Endothelial cell of umbilical vein (primary cell): ENCODE measurements around the gene SPOPL. TPM values are rescaled to one million over a fixed set of nuclear protein-coding genes. Genes with fewer than 3 reads are reported as not detected.

Source experiments
- BruUV-seq: library from RNA; stranded (reverse); fragments of 400-500 nt; replicated peaks from 2 replicates; lab custom pipeline; 2021; lab: Mats Ljungman, UMichigan
- CTCF ChIA-PET: fragments of 300-600, 350-600 bp; sonication (Branson Sonifier 250); formaldehyde crosslinking; loops from one replicate; lab custom pipeline; 2021; ENCODE audit warnings: antibody characterized with exemption, inconsistent platforms; lab: Charles Lee
- POLR2A ChIA-PET: fragments of 300-600, 350-600 bp; sonication (Branson Sonifier 250); formaldehyde crosslinking; loops from one replicate; lab custom pipeline; 2021; ENCODE audit warnings: antibody characterized with exemption, inconsistent platforms; lab: Charles Lee
- DNase-seq: peaks from one replicate; pipeline ENCODE4 v3.0.0-alpha.2; 2011; ENCODE audit warnings: low read depth, low spot score
- FAIRE-seq: peaks from 2 replicates; lab custom pipeline; 2011; peaks lifted over from hg19 to GRCh38; lab: Jason Lieb, UNC
- H2AFZ ChIP-seq: 2 replicates; pipeline ENCODE4 v1.6.0; 2012; ENCODE audit warnings: low read depth, low read length, control low read depth, inconsistent platforms
- H3K27ac ChIP-seq: 2 replicates; pipeline ENCODE4 v1.5.1; 2011; ENCODE audit warnings: low read depth, mild to moderate bottlenecking, control low read depth, low read length, moderate library complexity; ENCODE audit not compliant: insufficient read depth
- H3K27me3 ChIP-seq, 2 experiments: 2 replicates each; pipeline versions ENCODE4 v1.6.0 to v1.6.1; 2011; ENCODE audit warnings: low read length in 2 of 2, mixed read lengths in 1 of 2; ENCODE audit not compliant: control insufficient read depth in 2 of 2, insufficient read depth in 2 of 2
- H3K36me3 ChIP-seq, 2 experiments: 2 replicates in 1 of 2; 3 replicates in 1 of 2; pipeline ENCODE4 v1.5.1; 2011; ENCODE audit warnings: low read length in 2 of 2, mild to moderate bottlenecking in 1 of 2, moderate library complexity in 1 of 2; ENCODE audit not compliant: control insufficient read depth in 2 of 2, insufficient read depth in 2 of 2; ENCODE audit errors: extremely low read depth in 1 of 2
- H3K4me1 ChIP-seq: 3 replicates; pipeline ENCODE4 v1.5.1; 2011; ENCODE audit warnings: mild to moderate bottlenecking, low read length; ENCODE audit not compliant: control insufficient read depth, insufficient read depth; ENCODE audit errors: extremely low read depth
- H3K4me2 ChIP-seq: 2 replicates; pipeline ENCODE4 v1.6.1; 2011; ENCODE audit warnings: low read length, control low read depth, mixed read lengths; ENCODE audit not compliant: insufficient read depth
- H3K4me3 ChIP-seq, 3 experiments: fragments of 200-600 bp in 1 of 3; sonication (generic), shearing (Covaris generic) in 1 of 3; replicated peaks in 1 of 3; 2 replicates each; pipeline ENCODE4 v1.5.1; 2011 to 2016; ENCODE audit warnings: control low read depth in 3 of 3, low read length in 3 of 3, mild to moderate bottlenecking in 2 of 3, inconsistent platforms in 1 of 3, low read depth in 1 of 3, moderate library complexity in 1 of 3; ENCODE audit not compliant: insufficient read depth in 1 of 3
- H3K79me2 ChIP-seq: 2 replicates; pipeline ENCODE4 v1.6.0; 2012; ENCODE audit warnings: low read length, inconsistent platforms; ENCODE audit not compliant: control insufficient read depth, insufficient read depth
- H3K9ac ChIP-seq: replicated peaks from 2 replicates; pipeline ENCODE3; 2011; ENCODE audit warnings: low read length, control low read depth; ENCODE audit not compliant: insufficient read depth; ENCODE audit errors: extremely low read depth
- H3K9me1 ChIP-seq: replicated peaks from 3 replicates; pipeline ENCODE4 v1.6.0; 2011; ENCODE audit warnings: mild to moderate bottlenecking, low read length; ENCODE audit not compliant: control insufficient read depth, insufficient read depth; ENCODE audit errors: extremely low read depth
- H3K9me3 ChIP-seq: replicated peaks from 2 replicates; pipeline ENCODE4 v1.5.1; 2012; ENCODE audit warnings: low read length, inconsistent platforms; ENCODE audit not compliant: control insufficient read depth, insufficient read depth
- H4K20me1 ChIP-seq: replicated peaks from 2 replicates; pipeline ENCODE3; 2011; ENCODE audit warnings: mild to moderate bottlenecking, low read length; ENCODE audit not compliant: control insufficient read depth, insufficient read depth; ENCODE audit errors: extremely low read depth
- CTCF ChIP-seq, 2 donors: IDR thresholded peaks; 1 replicate in 1 of 2; 2 replicates in 1 of 2; pipeline ENCODE4 v1.5.1; 2011; ENCODE audit warnings: low read length in 2 of 2, mild to moderate bottlenecking in 2 of 2, moderate library complexity in 2 of 2, control low read depth in 1 of 2, inconsistent platforms in 1 of 2, low read depth in 1 of 2; ENCODE audit not compliant: insufficient read depth in 1 of 2; ENCODE audit errors: extremely low read depth in 1 of 2
- EZH2 ChIP-seq: IDR thresholded peaks from 2 replicates; pipeline ENCODE4 v1.6.1; 2012; ENCODE audit warnings: borderline replicate concordance, low read depth, mild to moderate bottlenecking, moderate library complexity, low read length, inconsistent platforms; ENCODE audit not compliant: severe bottlenecking
- FOS ChIP-seq: IDR thresholded peaks from 2 replicates; pipeline ENCODE4 v1.6.1; 2011; ENCODE audit warnings: mild to moderate bottlenecking, low read length, moderate library complexity, borderline replicate concordance; ENCODE audit not compliant: insufficient read depth
- GATA2 ChIP-seq: IDR thresholded peaks from 2 replicates; pipeline ENCODE4 v1.7.0; 2011; ENCODE audit warnings: low read depth, mild to moderate bottlenecking, moderate library complexity, mixed read lengths, low read length; ENCODE audit not compliant: insufficient read length, insufficient read depth
- JUN ChIP-seq: IDR thresholded peaks from 2 replicates; pipeline ENCODE4 v1.6.1; 2011; ENCODE audit warnings: borderline replicate concordance, low read depth; ENCODE audit not compliant: insufficient read length, insufficient read depth
- MAX ChIP-seq: IDR thresholded peaks from 2 replicates; pipeline ENCODE4 v1.6.1; 2011; ENCODE audit not compliant: insufficient read depth, insufficient read length
- MYC ChIP-seq: IDR thresholded peaks from one replicate; pipeline ENCODE4 v1.6.1; 2011; ENCODE audit warnings: mild to moderate bottlenecking, low read depth, low read length
- POLR2A ChIP-seq: IDR thresholded peaks from 2 replicates; pipeline ENCODE4 v1.6.1; 2012; ENCODE audit warnings: low read depth, mild to moderate bottlenecking, control low read depth, low read length
- POLR2AphosphoS5 ChIP-seq: IDR thresholded peaks from 2 replicates; pipeline ENCODE4 v1.6.1; 2012; ENCODE audit warnings: low read depth, mild to moderate bottlenecking, control low read depth, low read length, moderate library complexity; ENCODE audit not compliant: insufficient read depth
- dilution Hi-C: fragments of 300-500 bp; cut with MboI; formaldehyde crosslinking; loops from one replicate; pipeline ENCODE4 v1.15.0; 2019; ENCODE audit warnings: low sequenced_read_pairs; ENCODE audit not compliant: extremely low pct_ligation_motif_present
- intact Hi-C: fragments of 100-400 bp; cut with micrococcal nuclease; formaldehyde crosslinking; loops from one replicate; pipeline ENCODE4 v1.10.0; 2022
- polyA plus RNA-seq, 4 experiments: library from polyadenylated mRNA; depleted of rRNA in 3 of 4; stranded (reverse) in 3 of 4; unstranded in 1 of 4; fragments of >200 nt; gene quantifications; 2 replicates each; pipeline versions ENCODE4 v1.2.1 to v1.2.3, GENCODE V29; 2011 to 2012; ENCODE audit warnings: missing spikeins in 1 of 4
- total RNA-seq: library from RNA; stranded (reverse); gene quantifications from 2 replicates; pipeline ENCODE4 v1.2.3, GENCODE V29; 2021

SPOPL gene
- total and polyA plus RNA-seq, 2 donors (not counting 3 experiments of a cell fraction or from before 2014, with no cell fraction given) = 3.1 to 17.4 TPM

- dilution Hi-C loops = no loop called here
Measured at GRCh38 chr2:138496096-138496651, 5.4 kb upstream of the SPOPL start.

More at GRCh38 chr2:138496096-138496651, 5.4 kb upstream of the SPOPL start:
- Histone ChIP-seq H3K9me3 (no peaks in the 10 kb centered on the region), H3K9ac (no peak overlapping the region), H3K4me2 (no peak overlapping the region), H2AFZ (no peak overlapping the region), H3K79me2 (no peaks in the 10 kb centered on the region), H3K9me1 (no peaks in the 10 kb centered on the region), H3K4me1 (peaks cover 7% of the 10 kb centered on the region), H4K20me1 (no peaks in the 10 kb centered on the region), H3K36me3 (no peaks in the 10 kb centered on the region), H3K4me3 (no peak overlapping the region), H3K27ac (no peak overlapping the region), H3K27me3 (no peaks in the 10 kb centered on the region)
- intact Hi-C loops = no loop called here
- TF ChIP-seq GATA2 = no peak
- no peak for TF ChIP-seq MAX
- no peak for TF ChIP-seq FOS
- TF ChIP-seq EZH2 = no peak
- TF ChIP-seq MYC = no peak
- TF ChIP-seq POLR2A = no peak
- no peak for TF ChIP-seq POLR2AphosphoS5
- TF ChIP-seq CTCF (IDR thresholded peaks at IDR 0.05; ENCODE audit: extremely low read depth in 1 of 2, insufficient read depth in 1 of 2, low read depth in 1 of 2, low read length in 2 of 2) = no peak
- TF ChIP-seq JUN = no peak
- no peak for DNase-seq
- POLR2A ChIA-PET = no interaction called here
- BruUV-seq = no TSS peak
- CTCF ChIA-PET = no interaction called here
- FAIRE-seq = no peak
